Neutrophil (primary cell): Measurements from ENCODE around the gene C20orf173.

ENCODE experiments used
- H3K27ac ChIP-seq: fragments of 200-600 bp; sonication (generic); 2 replicates; pipeline ENCODE4 v1.5.1; 2016; ENCODE audit warnings: mild to moderate bottlenecking, moderate library complexity
- H3K27me3 ChIP-seq: fragments of 200-600 bp; sonication (generic); 2 replicates; pipeline ENCODE4 v1.6.0; 2016; ENCODE audit warnings: mild to moderate bottlenecking
- H3K36me3 ChIP-seq: fragments of 200-600 bp; sonication (generic); 2 replicates; pipeline ENCODE4 v1.5.1; 2017
- H3K4me1 ChIP-seq, 2 experiments: fragments of 200-600 bp in 1 of 2; sonication (generic) in 1 of 2; 1 replicate in 1 of 2; 2 replicates in 1 of 2; pipeline versions ENCODE4 v1.5.1 to v1.6.1; 2013 to 2016; ENCODE audit warnings: low read depth in 1 of 2, low read length in 1 of 2, mild to moderate bottlenecking in 1 of 2, moderate library complexity in 1 of 2; ENCODE audit not compliant: control insufficient read depth in 1 of 2, insufficient read depth in 1 of 2
- H3K4me3 ChIP-seq, 2 experiments: fragments of 200-600 bp in 1 of 2; sonication (generic) in 1 of 2; 1 replicate in 1 of 2; 2 replicates in 1 of 2; pipeline ENCODE4 v1.5.1; 2013 to 2016; ENCODE audit warnings: low read depth in 1 of 2, low read length in 1 of 2, mild to moderate bottlenecking in 1 of 2, moderate library complexity in 1 of 2
- H3K9me3 ChIP-seq: fragments of 200-600 bp; sonication (generic); 2 replicates; pipeline ENCODE4 v1.5.1; 2016
- CTCF ChIP-seq: fragments of 200-600 bp; sonication (generic); IDR thresholded peaks from 2 replicates; pipeline ENCODE4 v1.5.1; 2016; ENCODE audit warnings: antibody characterized with exemption

Gene C20orf173

GRCh38 chr20:35497780-35498189 lies 31.7 kb downstream of the C20orf173 start:
- no peaks in the 10 kb centered on the region for H3K27me3 ChIP-seq
- H3K27ac ChIP-seq: no peak overlapping the region
- peaks cover 0 to under 1% of the 10 kb centered on the region in 2 experiments for H3K4me1 ChIP-seq
- TF ChIP-seq CTCF: no peak
- H3K4me3 ChIP-seq: no peak overlapping the region
- H3K36me3 ChIP-seq: peaks cover 94% of the 10 kb centered on the region
- H3K9me3 ChIP-seq: no peaks in the 10 kb centered on the region

DNA sequence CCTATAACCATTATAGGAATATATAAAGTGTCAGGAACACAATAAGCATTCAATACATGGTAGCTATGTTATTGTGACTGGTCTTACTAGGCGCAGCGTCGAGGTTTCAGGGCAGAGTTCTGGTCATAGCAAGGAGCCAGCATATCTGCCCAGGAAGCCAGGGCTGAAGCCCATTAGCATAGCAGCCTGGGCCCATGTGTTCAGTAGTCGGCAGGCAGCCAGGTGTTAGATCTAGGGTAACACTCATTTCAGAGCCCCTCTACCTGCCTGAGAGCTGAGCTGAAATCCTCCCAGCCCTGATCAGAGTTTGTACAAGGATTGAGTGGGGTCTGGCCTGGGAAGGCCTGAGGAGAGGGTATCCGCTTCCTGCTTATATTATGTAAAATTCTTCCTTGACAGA lies 32.1 kb downstream of the C20orf173 start:
- H3K36me3 ChIP-seq: peaks cover 90% of the 10 kb centered on the region
- no peaks in the 10 kb centered on the region for H3K9me3 ChIP-seq
- H3K27ac ChIP-seq: no peak overlapping the region
- peaks cover 2 to 5% of the 10 kb centered on the region in 2 experiments for H3K4me1 ChIP-seq
- no peaks in the 10 kb centered on the region for H3K27me3 ChIP-seq
- H3K4me3 ChIP-seq: no peak overlapping the region
- TF ChIP-seq CTCF: no peak

DNA sequence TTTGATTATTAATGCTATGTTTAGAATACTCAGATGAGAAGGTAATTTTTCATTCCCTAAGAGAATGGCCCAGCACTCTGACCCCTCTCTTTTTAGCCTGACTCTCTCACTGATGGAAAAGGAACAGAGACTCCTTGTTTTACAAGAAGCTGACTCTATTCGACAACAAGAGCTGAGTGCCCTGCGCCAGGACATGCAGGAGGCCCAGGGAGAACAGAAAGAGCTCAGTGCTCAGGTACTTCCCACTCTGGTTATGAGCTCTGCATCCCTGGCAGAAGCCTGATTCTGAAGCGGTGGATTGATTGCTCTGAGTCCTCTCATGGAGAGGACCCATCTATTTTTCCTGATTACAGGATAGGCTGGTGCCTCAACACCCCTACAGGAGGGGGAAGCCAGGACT lies 33.0 kb downstream of the C20orf173 start:
- Histone ChIP-seq H3K27ac (no peak overlapping the region), H3K9me3 (no peaks in the 10 kb centered on the region), H3K36me3 (peaks cover 82% of the 10 kb centered on the region), H3K4me3 (no peak overlapping the region), H3K27me3 (no peaks in the 10 kb centered on the region), H3K4me1 (peaks cover 9 to 13% of the 10 kb centered on the region in 2 experiments)
- no peak for TF ChIP-seq CTCF

DNA sequence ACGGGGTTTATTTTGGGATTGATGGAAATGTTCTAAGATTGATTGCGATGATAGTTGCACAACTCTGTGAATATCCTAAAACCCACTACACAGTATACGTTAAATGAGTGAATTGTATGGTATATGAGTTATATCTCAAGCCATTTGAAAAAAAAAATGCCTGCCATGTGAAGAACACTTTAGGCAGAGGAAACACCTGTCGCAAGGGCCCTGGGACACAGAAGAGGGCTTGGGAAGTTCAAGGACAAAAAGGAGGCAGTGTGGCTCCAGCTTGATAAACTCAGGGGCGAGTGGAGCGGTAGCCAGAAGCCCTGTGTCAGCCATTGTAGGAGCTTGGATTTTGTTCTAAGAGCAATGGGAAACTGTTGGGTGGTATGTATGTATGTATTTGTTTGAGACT lies 37.1 kb downstream of the C20orf173 start:
- TF ChIP-seq CTCF: no peak
- Histone ChIP-seq H3K4me3 (no peak overlapping the region), H3K4me1 (peaks cover 37 to 42% of the 10 kb centered on the region in 2 experiments), H3K36me3 (peaks cover 41% of the 10 kb centered on the region), H3K27me3 (no peaks in the 10 kb centered on the region), H3K27ac (no peak overlapping the region), H3K9me3 (no peaks in the 10 kb centered on the region)

GRCh38 chr20:35491823-35492222 lies 37.6 kb downstream of the C20orf173 start:
- Histone ChIP-seq H3K9me3 (no peaks in the 10 kb centered on the region), H3K36me3 (peaks cover 36% of the 10 kb centered on the region), H3K4me1 (peaks cover 37 to 42% of the 10 kb centered on the region in 2 experiments), H3K4me3 (no peak overlapping the region), H3K27ac (peak overlapping the region; percentile 79), H3K27me3 (no peaks in the 10 kb centered on the region)
- TF ChIP-seq CTCF: no peak

DNA sequence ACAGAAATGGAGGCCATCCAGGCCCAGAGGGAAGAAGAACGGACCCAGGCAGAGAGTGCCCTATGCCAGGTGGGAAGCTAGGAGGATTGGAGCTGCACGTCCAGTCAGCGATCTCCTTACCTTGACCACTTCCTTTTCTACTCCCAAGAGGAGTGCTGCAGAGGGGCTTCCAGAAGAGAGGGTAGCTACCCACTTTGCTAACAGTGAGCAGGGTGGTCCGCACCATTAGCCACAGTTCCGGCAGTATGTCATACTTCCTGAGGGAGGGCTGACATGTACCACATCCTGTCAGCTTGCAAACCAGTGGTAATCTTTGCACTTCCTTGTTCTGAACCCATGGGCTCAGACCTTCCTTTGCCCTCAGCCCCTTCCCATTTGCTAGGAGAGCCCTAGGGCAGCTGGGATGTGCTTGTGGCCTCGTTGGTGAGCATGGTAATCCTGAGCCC lies 38.7 kb downstream of the C20orf173 start:
- H3K4me3 ChIP-seq: peak overlapping the region; percentile 65 to 68
- peak overlapping the region; percentile 79 for H3K27ac ChIP-seq
- no peaks in the 10 kb centered on the region for H3K9me3 ChIP-seq
- no peaks in the 10 kb centered on the region for H3K27me3 ChIP-seq
- peaks cover 37 to 42% of the 10 kb centered on the region in 2 experiments for H3K4me1 ChIP-seq
- TF ChIP-seq CTCF: no peak
- peaks cover 25% of the 10 kb centered on the region for H3K36me3 ChIP-seq
